GM12801 (cell line): ENCODE data around the gene IFIT1B.

Experiments used
- TF ChIP-seq, protein P1 (sequence below): IDR thresholded peaks from one replicate; pipeline ENCODE4 v1.5.1; 2011; ENCODE audit warnings: control low read depth; ENCODE audit not compliant: insufficient read length; ENCODE audit errors: extremely low read depth

The IFIT1B gene

DNA sequence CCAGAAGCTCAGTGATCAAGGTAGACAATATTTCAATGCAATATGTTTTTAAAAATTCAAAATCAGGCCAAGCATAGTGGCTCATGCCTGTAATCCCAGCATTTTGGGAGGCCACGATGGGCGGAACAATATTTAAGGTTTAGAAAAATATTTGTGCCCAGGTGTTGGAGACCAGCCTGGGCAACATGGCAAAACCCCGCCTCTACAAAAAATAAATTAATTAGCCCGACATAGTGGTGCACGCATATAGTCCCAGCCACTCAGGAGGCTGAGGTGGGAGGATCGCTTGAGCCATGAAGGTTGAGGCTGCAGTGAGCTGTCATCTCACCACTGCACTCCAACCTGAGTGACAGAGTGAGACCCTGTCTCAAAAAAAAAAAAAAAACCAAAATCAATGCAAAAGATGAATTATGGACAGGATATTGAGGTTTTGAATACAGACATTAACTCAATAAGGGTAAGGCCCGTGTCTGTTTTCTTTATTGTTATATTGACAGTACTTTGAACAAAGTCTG, 35.6 kb downstream of the IFIT1B start:
- TF ChIP-seq, protein P1, sequence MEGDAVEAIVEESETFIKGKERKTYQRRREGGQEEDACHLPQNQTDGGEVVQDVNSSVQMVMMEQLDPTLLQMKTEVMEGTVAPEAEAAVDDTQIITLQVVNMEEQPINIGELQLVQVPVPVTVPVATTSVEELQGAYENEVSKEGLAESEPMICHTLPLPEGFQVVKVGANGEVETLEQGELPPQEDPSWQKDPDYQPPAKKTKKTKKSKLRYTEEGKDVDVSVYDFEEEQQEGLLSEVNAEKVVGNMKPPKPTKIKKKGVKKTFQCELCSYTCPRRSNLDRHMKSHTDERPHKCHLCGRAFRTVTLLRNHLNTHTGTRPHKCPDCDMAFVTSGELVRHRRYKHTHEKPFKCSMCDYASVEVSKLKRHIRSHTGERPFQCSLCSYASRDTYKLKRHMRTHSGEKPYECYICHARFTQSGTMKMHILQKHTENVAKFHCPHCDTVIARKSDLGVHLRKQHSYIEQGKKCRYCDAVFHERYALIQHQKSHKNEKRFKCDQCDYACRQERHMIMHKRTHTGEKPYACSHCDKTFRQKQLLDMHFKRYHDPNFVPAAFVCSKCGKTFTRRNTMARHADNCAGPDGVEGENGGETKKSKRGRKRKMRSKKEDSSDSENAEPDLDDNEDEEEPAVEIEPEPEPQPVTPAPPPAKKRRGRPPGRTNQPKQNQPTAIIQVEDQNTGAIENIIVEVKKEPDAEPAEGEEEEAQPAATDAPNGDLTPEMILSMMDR = no peak

DNA sequence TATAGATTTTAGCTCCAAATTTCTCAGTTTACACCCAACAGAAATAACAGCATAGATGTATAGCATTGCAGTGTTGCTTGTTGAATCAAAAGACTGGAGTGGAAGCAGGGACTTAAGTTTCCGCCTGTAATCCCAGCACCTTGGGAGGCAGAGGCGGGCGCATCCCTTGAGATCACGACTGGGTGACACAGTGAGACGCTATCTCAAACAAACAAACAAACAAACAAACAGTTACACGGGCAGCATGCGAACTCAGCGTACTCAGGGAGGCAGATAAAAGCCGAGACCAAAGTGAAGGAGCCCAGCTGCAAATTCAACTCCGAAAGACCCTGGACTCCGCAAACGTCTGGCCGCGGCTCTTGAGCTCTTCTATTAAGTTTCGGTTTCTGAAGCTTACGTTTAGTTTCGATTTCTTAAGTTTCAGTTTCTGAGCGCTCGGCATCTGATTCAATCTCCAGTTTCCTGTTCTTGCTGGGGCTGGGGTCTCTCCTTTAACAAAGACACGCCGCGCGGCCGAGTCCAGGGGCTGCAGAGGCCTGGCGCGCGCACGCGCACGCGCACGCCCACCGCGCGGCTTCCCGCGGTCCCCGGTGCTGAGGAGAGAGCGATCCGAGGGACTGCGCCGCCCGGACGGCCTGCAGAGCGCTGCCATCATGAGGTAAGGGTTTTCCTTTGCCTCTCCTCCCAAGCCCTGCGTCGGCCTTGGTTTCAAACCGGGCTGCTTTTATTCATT, 36.5 kb downstream of the IFIT1B start, which contains the start of gene IFIT5:
Gene IFIT5 (plus strand): TSS at position 423 of the 733 bp plus-strand sequence. CDS start 231 bp downstream, at position 654.
- TF ChIP-seq, protein P1 = no peak

DNA sequence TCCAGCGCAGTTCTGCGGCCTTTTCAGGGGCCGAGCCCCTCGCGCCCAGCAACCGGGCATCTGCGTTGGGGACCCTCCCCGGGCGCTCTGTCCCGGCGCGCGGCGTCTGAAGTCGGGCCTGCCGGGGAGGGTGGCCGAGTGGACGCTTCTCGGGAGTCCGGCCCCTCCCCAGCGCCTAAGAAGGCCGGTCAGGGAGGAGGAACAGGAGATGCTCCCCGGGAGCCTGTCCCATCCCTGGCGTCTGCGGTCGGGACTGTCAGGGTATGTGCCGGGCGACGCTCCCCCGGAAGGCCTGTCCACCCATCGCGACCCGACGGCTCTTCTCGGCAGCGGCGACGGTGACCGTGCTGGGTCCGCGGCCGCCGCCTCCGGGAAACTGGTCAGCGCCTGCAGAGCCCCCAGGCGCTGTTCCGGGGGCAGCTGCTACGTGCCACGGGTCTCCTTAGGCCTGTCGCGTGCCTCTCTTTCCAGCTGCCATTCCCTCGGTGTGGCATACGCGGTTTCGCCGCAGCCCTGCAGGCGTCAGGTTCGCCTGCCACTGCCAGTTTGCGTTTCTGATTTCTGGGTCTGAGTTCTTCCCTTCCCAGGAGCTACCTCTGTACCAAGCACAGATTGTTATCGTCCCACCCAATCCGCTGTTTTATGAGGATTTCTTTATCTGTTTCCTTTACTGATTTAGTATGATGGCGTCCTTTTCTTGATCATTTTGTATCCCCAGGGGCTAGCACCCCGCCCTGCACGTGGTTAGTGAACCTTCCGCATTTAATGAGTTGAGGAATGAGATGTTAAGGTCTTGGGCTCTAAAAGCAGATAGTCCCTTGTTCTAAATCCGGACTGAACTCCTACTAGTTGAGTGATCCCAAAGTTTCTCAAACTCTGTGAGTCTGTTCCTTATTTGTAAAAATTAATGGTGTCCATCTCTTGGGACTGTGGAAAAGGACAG, 37.3 kb downstream of the IFIT1B start:
- TF ChIP-seq, protein P1 = no peak

DNA sequence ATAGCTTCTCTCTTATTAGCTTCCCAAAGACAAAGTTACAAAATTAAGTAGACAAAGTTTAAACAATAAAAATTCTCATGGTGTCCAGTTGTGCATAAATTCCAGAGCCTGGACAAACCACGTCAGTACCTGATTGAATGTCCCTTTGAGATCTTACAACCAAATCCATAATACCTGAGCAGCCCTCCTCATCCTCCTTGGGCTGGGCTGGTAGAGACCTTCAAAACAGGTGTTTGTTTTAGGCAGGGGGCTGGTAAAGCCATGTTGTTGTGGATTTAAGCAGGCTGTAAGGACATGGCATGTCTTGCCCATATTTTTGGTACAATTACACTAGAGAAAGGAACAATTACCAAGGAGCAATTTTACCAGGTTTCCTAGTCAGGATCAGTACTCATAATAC, 38.6 kb downstream of the IFIT1B start:
- TF ChIP-seq, protein P1 = no peak

DNA sequence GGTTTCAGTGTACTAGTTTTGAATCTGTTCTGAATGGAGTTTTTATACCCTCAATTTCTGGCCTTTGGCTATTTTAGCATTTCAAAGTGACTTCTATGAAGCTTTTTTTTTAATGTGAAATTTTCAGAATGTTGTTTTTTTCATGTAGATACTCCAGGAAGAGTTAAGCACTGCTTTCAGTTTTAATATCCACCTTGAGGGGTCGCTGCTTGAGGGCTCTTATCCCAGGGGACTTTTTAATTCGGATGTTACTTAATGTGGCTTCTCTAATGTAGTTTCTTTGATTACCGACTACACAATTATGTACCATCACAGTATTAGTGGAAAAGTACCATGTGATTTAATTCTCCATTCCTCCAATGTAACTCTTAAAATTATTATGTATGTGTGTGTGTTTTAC, 41.7 kb downstream of the IFIT1B start:
- TF ChIP-seq, protein P1 = no peak

DNA sequence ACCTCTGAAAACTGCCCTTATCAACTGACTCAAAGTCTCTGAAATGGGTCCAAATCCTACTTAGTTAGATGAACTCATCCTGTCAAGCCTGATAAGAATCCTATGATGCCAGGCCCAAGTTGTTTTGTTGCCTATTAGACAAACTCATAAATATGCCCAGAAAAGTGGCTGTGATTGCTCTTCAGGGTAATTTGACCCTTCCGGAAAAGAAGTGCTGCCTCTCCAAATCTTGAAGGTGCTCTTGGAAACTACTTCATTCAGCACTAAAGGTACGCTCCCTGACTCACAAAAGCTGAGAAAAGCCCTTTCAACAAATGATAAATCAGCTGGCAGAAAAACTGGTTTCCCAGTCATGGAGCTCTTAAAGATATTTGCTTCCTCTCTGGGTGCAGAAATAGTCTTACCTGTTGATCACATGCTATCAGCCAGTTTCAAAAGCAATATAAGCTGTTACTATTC, 43.2 kb downstream of the IFIT1B start:
- TF ChIP-seq, protein P1 = no peak

DNA sequence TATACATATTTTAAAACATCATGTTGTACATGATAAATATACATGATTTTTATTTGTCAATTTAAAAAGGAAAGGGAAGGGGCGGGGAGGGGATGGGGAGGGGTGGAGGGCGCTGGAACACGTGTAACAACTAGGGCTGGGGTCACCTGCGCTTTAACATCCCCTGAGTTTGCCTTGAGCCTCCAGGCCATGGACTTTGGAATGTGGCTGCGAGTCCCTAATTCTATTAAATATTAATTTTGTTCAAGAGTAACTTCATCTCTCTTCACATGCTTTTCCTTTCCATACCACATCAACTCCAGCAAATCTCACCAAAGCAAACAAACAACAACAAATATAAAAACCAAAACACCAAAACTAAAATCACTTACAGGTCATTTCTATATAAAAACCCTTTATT, 47.1 kb downstream of the IFIT1B start:
- TF ChIP-seq, protein P1 = no peak
